Uterus (tissue), 4 donors: ENCODE results near the gene AGPAT3. TPM values are rescaled to one million over a fixed set of nuclear protein-coding genes. Genes with fewer than 3 reads are reported as not detected.

Experiments used
- DNase-seq, 2 donors: peaks; one replicate each; pipeline ENCODE4 v3.0.0-alpha.2; 2019 to 2020
- H3K27ac ChIP-seq, 2 donors: fragments of 200-600 bp; sonication (generic); 1 replicate in 1 of 2; 2 replicates in 1 of 2; pipeline ENCODE4 v1.5.1; 2016 to 2018
- H3K27me3 ChIP-seq, 2 donors: fragments of 200-600 bp; sonication (generic); one replicate each; pipeline ENCODE4 v1.5.1; 2018 to 2019; ENCODE audit warnings: control low read depth in 1 of 2
- H3K36me3 ChIP-seq, 2 donors: fragments of 200-600 bp; sonication (generic); one replicate each; pipeline ENCODE4 v1.5.1; 2019; ENCODE audit warnings: control low read depth in 1 of 2
- H3K4me1 ChIP-seq, 2 donors: fragments of 200-600 bp; sonication (generic); one replicate each; pipeline ENCODE4 v1.5.1; 2018 to 2019; ENCODE audit warnings: control low read depth in 1 of 2
- H3K4me3 ChIP-seq, 2 donors: fragments of 200-600 bp; sonication (generic); 1 replicate in 1 of 2; 2 replicates in 1 of 2; pipeline ENCODE4 v1.5.1; 2018 to 2019; ENCODE audit warnings: mild to moderate bottlenecking in 1 of 2
- H3K9me3 ChIP-seq, 2 donors: fragments of 200-600 bp; sonication (generic); one replicate each; pipeline ENCODE4 v1.5.1; 2019; ENCODE audit warnings: control low read depth in 1 of 2
- CTCF ChIP-seq, 4 experiments: fragments of 200-600 bp in 2 of 4; fragments of 450-650 bp in 2 of 4; sonication (generic) in 2 of 4; IDR thresholded peaks; one replicate each; pipeline ENCODE4 v1.5.1; 2016 to 2019; ENCODE audit warnings: antibody characterized with exemption in 4 of 4, mild to moderate bottlenecking in 2 of 4, moderate library complexity in 1 of 4
- POLR2A ChIP-seq, 2 donors: fragments of 450-650 bp; IDR thresholded peaks; one replicate each; pipeline ENCODE4 v1.6.1; 2016; ENCODE audit warnings: antibody characterized with exemption in 2 of 2, mild to moderate bottlenecking in 1 of 2, moderate library complexity in 1 of 2
- intact Hi-C: fragments of 100-400 bp; cut with DNase I; formaldehyde crosslinking; loops from one replicate; pipeline ENCODE4 v1.15.1; 2023; ENCODE audit warnings: low total_unique reads
- total RNA-seq, 4 donors: library from RNA; depleted of rRNA in 3 of 4; stranded (reverse); fragments of >200 nt in 3 of 4; gene quantifications; one replicate each; pipeline versions ENCODE4 v1.1.0 to v1.2.4, GENCODE V29; 2014 to 2023
- donor health status: DM: yes; HTN: yes; CAD: no.

AGPAT3 gene
- total RNA-seq, 4 donors from 2014 or later, result 6.8 to 43.4 (median 28.4) TPM

DNA sequence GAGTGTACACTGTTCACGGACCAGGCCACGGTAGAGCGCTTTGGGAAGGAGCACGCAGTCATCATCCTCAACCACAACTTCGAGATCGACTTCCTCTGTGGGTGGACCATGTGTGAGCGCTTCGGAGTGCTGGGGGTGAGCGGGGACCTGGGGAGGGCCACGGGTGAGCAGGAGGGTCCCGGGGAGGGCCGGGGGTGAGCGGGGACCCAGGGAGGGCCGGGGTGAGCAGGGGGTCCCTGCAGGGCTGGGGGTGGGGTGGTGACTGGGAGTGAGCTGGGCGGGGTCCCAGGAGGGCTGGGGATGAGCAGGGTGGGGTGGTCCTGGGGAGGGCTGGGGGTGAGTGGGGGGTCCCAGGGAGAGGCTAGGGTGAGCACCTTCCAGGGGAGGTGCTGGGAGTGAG, 103.0 kb downstream of the AGPAT3 start:
- no peaks in the 10 kb centered on the region for H3K9me3 ChIP-seq
- no peaks in the 10 kb centered on the region for H3K27me3 ChIP-seq
- intact Hi-C loops, result no loop called here
- H3K4me1 ChIP-seq, result no peaks in the 10 kb centered on the region
- no peak overlapping the region for H3K4me3 ChIP-seq
- no peak for DNase-seq
- H3K36me3 ChIP-seq, result no peaks in the 10 kb centered on the region
- TF ChIP-seq POLR2A (IDR thresholded peaks at IDR 0.05), result no peak
- no peak for TF ChIP-seq CTCF (IDR thresholded peaks at IDR 0.05)
- H3K27ac ChIP-seq, result no peak overlapping the region

- Histone ChIP-seq H3K36me3 (no peaks in the 10 kb centered on the region), H3K27me3 (no peaks in the 10 kb centered on the region), H3K27ac (no peak overlapping the region), H3K4me1 (no peaks in the 10 kb centered on the region), H3K4me3 (no peak overlapping the region), H3K9me3 (no peaks in the 10 kb centered on the region)
- DNase-seq, result no peak
- intact Hi-C loops, result no loop called here
- TF ChIP-seq POLR2A (IDR thresholded peaks at IDR 0.05) (no peak), CTCF (IDR thresholded peaks at IDR 0.05) (no peak)
These were observed 103.5 kb downstream of the AGPAT3 start for GRCh38 chr21:43968410-43969114.

- H3K4me1 ChIP-seq, result no peaks in the 10 kb centered on the region
- intact Hi-C loops, result no loop called here
- H3K27ac ChIP-seq, result no peak overlapping the region
- no peaks in the 10 kb centered on the region for H3K27me3 ChIP-seq
- DNase-seq, result no peak
- H3K9me3 ChIP-seq, result no peaks in the 10 kb centered on the region
- no peak overlapping the region for H3K4me3 ChIP-seq
- H3K36me3 ChIP-seq, result no peaks in the 10 kb centered on the region
- no peak for TF ChIP-seq CTCF (IDR thresholded peaks at IDR 0.05)
- TF ChIP-seq POLR2A (IDR thresholded peaks at IDR 0.05), result no peak
These were observed 104.1 kb downstream of the AGPAT3 start for GRCh38 chr21:43969115-43969444.

- Histone ChIP-seq H3K9me3 (no peaks in the 10 kb centered on the region), H3K4me1 (no peaks in the 10 kb centered on the region), H3K4me3 (no peak overlapping the region), H3K27ac (no peak overlapping the region), H3K27me3 (no peaks in the 10 kb centered on the region), H3K36me3 (no peaks in the 10 kb centered on the region)
- TF ChIP-seq CTCF (IDR thresholded peaks at IDR 0.05), result no peak
- no peak for TF ChIP-seq POLR2A (IDR thresholded peaks at IDR 0.05)
- intact Hi-C loops, result no loop called here
- no peak for DNase-seq
These were observed 105.5 kb downstream of the AGPAT3 start for GRCh38 chr21:43970551-43970950.

- TF ChIP-seq POLR2A (IDR thresholded peaks at IDR 0.05), result no peak
- TF ChIP-seq CTCF (IDR thresholded peaks at IDR 0.05), result no peak
- DNase-seq, result no peak
- H3K36me3 ChIP-seq, result no peaks in the 10 kb centered on the region
- no peaks in the 10 kb centered on the region for H3K4me1 ChIP-seq
- H3K4me3 ChIP-seq, result no peak overlapping the region
- no peaks in the 10 kb centered on the region for H3K9me3 ChIP-seq
- H3K27ac ChIP-seq, result no peak overlapping the region
- intact Hi-C loops, result no loop called here
- H3K27me3 ChIP-seq, result no peaks in the 10 kb centered on the region
These were observed 106.4 kb downstream of the AGPAT3 start for GRCh38 chr21:43971201-43971991.
